ENCODE results near the gene OR2A25.

Gene OR2A25

GRCh38 chr7:144069511-144069910 lies at the start of gene OR2A25:
TSS of gene OR2A25 (plus strand) at chr7:144069811. CDS start at chr7:144074220, 4,409 bp downstream.
- H3K4me3 ChIP-seq (ENCODE audit: low read length): no peak within 1 kb of the TSS
- no peak for TF ChIP-seq ZNF274 (IDR thresholded peaks at IDR 0.05; ENCODE audit: low read depth, low read length)

GRCh38 chr7:144020340-144020739 lies 49.3 kb upstream of the OR2A25 start:
- no peak overlapping the region for H3K4me3 ChIP-seq (ENCODE audit: low read length)
- TF ChIP-seq ZNF274 (IDR thresholded peaks at IDR 0.05; ENCODE audit: low read depth, low read length): no peak

- H3K4me3 ChIP-seq (ENCODE audit: low read length): no peak overlapping the region
- TF ChIP-seq ZNF274 (IDR thresholded peaks at IDR 0.05; ENCODE audit: low read depth, low read length): no peak
Measured at GRCh38 chr7:144022169-144022568, 47.4 kb upstream of the OR2A25 start.

GRCh38 chr7:144023171-144023827 lies 46.3 kb upstream of the OR2A25 start:
- no peak overlapping the region for H3K4me3 ChIP-seq (ENCODE audit: low read length)
- TF ChIP-seq ZNF274 (IDR thresholded peaks at IDR 0.05; ENCODE audit: low read depth, low read length): no peak

DNA sequence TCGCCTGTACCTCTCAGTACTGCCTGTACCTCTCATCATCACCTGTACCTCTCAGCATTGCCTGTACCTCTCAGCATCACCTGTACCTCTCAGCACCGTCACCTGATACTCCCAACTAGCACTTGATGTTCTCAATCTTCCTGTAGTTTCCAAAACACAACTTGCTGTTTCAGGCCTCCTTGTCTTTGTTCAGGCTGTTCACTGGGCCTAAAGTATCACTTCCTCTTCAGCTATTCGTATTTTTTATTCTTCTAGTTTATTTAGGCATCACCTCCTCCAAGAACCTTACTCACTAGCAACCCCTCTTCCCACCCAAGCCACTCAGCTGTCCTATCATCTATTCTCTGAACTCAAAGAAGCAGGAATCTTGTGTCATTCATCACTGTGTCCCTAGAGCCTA lies 45.4 kb upstream of the OR2A25 start:
- no peak overlapping the region for H3K4me3 ChIP-seq (ENCODE audit: low read length)
- TF ChIP-seq ZNF274 (IDR thresholded peaks at IDR 0.05; ENCODE audit: low read depth, low read length): no peak

- H3K4me3 ChIP-seq (ENCODE audit: low read length): no peak overlapping the region
- no peak for TF ChIP-seq ZNF274 (IDR thresholded peaks at IDR 0.05; ENCODE audit: low read depth, low read length)
Measured at GRCh38 chr7:144026203-144026883, 43.3 kb upstream of the OR2A25 start.

DNA sequence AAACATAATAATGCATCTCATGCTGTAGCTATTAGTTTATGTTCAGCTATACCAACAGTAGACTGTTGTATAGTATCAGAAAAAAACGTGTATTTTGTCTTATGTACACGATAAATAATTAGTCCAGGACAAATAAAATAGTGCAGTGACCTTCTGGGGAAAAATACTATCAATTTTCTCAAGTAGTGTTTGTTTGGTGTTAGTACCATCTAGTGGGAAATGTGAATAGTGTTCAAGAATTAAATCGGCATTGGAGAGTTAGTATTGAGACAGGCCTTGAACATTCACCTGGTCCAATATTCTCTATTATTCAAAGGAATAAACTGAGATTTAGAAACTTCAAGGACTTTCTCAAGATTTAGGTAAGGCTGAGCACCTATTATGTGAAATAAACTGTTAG lies 42.5 kb upstream of the OR2A25 start:
- TF ChIP-seq ZNF274 (IDR thresholded peaks at IDR 0.05; ENCODE audit: low read depth, low read length): no peak
- no peak overlapping the region for H3K4me3 ChIP-seq (ENCODE audit: low read length)

DNA sequence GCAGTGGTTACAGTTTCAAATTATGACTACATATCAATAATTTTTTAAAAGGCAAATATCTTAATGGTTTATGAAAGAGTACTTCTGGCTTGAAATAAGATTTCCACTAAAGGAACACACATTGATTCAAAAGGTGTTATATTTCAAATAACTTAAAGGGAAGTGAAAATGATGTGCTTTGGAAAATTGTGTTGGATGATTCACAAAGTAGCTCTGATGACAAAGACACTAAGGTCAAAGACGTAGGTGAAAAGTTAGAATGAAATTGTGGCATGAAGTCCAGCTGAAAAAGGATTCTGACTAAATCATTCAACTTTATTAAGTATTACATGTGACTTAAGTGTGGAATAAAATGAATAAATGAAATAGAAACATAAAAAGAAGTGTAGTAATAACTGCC lies 41.6 kb upstream of the OR2A25 start:
- no peak overlapping the region for H3K4me3 ChIP-seq (ENCODE audit: low read length)
- TF ChIP-seq ZNF274 (IDR thresholded peaks at IDR 0.05; ENCODE audit: low read depth, low read length): no peak

GRCh38 chr7:144028547-144028946 lies 41.1 kb upstream of the OR2A25 start:
- no peak for TF ChIP-seq ZNF274 (IDR thresholded peaks at IDR 0.05; ENCODE audit: low read depth, low read length)
- no peak overlapping the region for H3K4me3 ChIP-seq (ENCODE audit: low read length)

GRCh38 chr7:144032516-144032915 lies 37.1 kb upstream of the OR2A25 start:
- no peak overlapping the region for H3K4me3 ChIP-seq (ENCODE audit: low read length)
- no peak for TF ChIP-seq ZNF274 (IDR thresholded peaks at IDR 0.05; ENCODE audit: low read depth, low read length)

DNA sequence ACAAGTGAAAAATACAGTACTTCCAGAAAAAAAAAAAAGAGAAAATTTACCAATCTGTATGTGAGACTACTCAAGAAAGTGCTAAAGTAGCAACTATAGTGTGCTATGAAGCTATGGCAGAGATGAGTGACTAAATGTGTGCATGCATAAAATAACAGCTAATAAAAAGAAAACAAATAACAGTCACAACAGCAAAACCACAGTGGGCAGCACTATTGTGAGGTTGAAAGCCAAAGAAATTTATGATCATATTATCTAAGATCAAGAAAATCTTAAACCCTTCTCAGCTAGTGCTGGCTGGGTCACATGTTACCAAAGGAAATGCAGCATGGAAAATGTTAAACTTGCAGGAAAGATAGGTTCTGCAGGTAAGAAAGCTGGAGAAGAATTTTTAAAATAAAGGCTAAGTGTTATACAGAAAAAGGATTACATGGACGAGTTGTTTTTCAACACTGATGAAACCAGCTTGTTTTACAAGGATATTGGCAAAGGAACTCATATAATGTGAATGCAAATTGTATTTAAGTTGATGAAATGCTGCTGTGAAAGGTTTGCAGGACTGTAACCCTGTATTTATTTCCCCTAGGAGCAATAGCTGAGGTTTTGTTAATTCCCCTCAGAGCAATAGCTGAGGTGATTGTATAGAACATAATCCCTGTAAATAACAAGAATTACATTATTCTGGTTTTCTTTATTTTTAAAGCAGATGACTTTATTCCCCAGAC lies 36.5 kb upstream of the OR2A25 start:
- no peak for TF ChIP-seq ZNF274 (IDR thresholded peaks at IDR 0.05; ENCODE audit: low read depth, low read length)
- H3K4me3 ChIP-seq (ENCODE audit: low read length): no peak overlapping the region

DNA sequence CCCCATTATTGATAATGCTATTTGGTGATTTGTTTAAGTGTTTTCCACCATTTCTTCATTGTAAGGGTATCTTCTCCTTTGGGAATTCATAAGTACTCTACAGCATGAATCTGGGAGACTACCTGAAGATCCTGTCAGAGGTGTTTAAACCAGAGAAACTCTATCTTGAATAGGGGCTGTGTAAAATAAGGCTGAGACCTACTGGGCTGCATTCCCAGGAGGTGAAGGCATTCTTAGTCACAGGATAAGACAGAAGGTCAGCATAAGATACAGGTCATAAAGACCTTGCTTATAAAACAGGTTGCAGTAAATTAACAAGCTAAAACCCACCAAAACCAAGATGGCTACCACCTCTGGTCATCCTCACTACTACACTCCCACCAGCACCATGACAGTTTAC lies 34.2 kb upstream of the OR2A25 start:
- no peak for TF ChIP-seq ZNF274 (IDR thresholded peaks at IDR 0.05; ENCODE audit: low read depth, low read length)
- H3K4me3 ChIP-seq (ENCODE audit: low read length): no peak overlapping the region

GRCh38 chr7:144036302-144036885 lies 33.2 kb upstream of the OR2A25 start:
- no peak for TF ChIP-seq ZNF274 (IDR thresholded peaks at IDR 0.05; ENCODE audit: low read depth, low read length)
- no peak overlapping the region for H3K4me3 ChIP-seq (ENCODE audit: low read length)

GRCh38 chr7:144037414-144038035 lies 32.1 kb upstream of the OR2A25 start:
- no peak overlapping the region for H3K4me3 ChIP-seq (ENCODE audit: low read length)
- TF ChIP-seq ZNF274 (IDR thresholded peaks at IDR 0.05; ENCODE audit: low read depth, low read length): no peak
